Anterior cingulate cortex (tissue), 58 donors: ENCODE measurements around the gene UROC1.
A peak's percentile ranks its signal among the peaks of the same experiment; 100 is the strongest.
"Not testable (repeated sequence)": the region's sequence is repeated elsewhere in the genome, so short reads cannot be mapped to it uniquely, and the experiment has no call there.

Source experiments
- DNase-seq, 58 donors: peaks; one replicate each; lab custom pipeline; 2025; lab: John Stamatoyannopoulos, UW

The UROC1 gene

GRCh38 chr3:126535636-126536035, 18.1 kb upstream of the UROC1 start:
- no peak for DNase-seq

GRCh38 chr3:126534716-126535115, 17.1 kb upstream of the UROC1 start:
- DNase-seq: not testable (repeated sequence)

- no peak for DNase-seq
These were observed 15.9 kb upstream of the UROC1 start for GRCh38 chr3:126533506-126533905.

- no peak for DNase-seq
These were observed 13.4 kb upstream of the UROC1 start for GRCh38 chr3:126531051-126531330.

GRCh38 chr3:126530171-126531050, 12.8 kb upstream of the UROC1 start:
- peak in 6 of 58 donors; percentile 9 to 27 (median 22) for DNase-seq

- DNase-seq: no peak
These were observed 12.1 kb upstream of the UROC1 start for GRCh38 chr3:126529585-126530170.

GRCh38 chr3:126528800-126529541, 11.4 kb upstream of the UROC1 start:
- no peak for DNase-seq

- DNase-seq: no peak
These were observed 10.8 kb upstream of the UROC1 start for GRCh38 chr3:126528419-126528799.

GRCh38 chr3:126527455-126528211, 10.1 kb upstream of the UROC1 start:
- no peak for DNase-seq

- DNase-seq: no peak
These were observed 9.4 kb upstream of the UROC1 start for GRCh38 chr3:126527006-126527405.

- no peak for DNase-seq
These were observed 9.1 kb upstream of the UROC1 start for GRCh38 chr3:126526668-126527005.

GRCh38 chr3:126525853-126526667, 8.5 kb upstream of the UROC1 start:
- DNase-seq: no peak

GRCh38 chr3:126525091-126525852, 7.7 kb upstream of the UROC1 start:
- no peak for DNase-seq

GRCh38 chr3:126524429-126524988, 6.9 kb upstream of the UROC1 start:
- DNase-seq: peak in 4 of 58 donors; percentile 28 to 41 (median 34)

GRCh38 chr3:126523745-126524428, 6.3 kb upstream of the UROC1 start, which contains the start of gene CHST13:
TSS of gene CHST13 (plus strand) at chr3:126524155. CDS start at chr3:126524333, 178 bp downstream.
- peak in 5 of 58 donors; percentile 11 to 51 (median 30) for DNase-seq

- DNase-seq: peak in 51 of 58 donors; percentile 15 to 69 (median 34)
These were observed 4.8 kb upstream of the UROC1 start for GRCh38 chr3:126522363-126522788.

GRCh38 chr3:126521122-126521891, 3.7 kb upstream of the UROC1 start:
- DNase-seq: peak in 31 of 58 donors; percentile 12 to 82 (median 44)
